T-helper 9 cell (primary cell): Measurements from ENCODE around the gene SLC13A1.
"Not testable (repeated sequence)": the region's sequence is repeated elsewhere in the genome, so short reads cannot be mapped to it uniquely, and the experiment has no call there.

Source experiments
- DNase-seq: peaks from one replicate; pipeline ENCODE4 v3.0.0-alpha.2; 2020
- total RNA-seq, 2 donors: gene quantifications; one replicate each; lab custom pipeline; 2026; lab: John Stamatoyannopoulos, UW

The SLC13A1 gene
- total RNA-seq = 0 reads per million in 2 donors

- DNase-seq = no peak
Measured at GRCh38 chr7:123199883-123200282, at the start of gene SLC13A1. Gene SLC13A1, minus strand, starts transcription at chr7:123199969. Its CDS starts 23 bp downstream, at chr7:123199946.

GRCh38 chr7:123244768-123245167 lies 45.0 kb upstream of the SLC13A1 start:
- DNase-seq = no peak

GRCh38 chr7:123242467-123243092 lies 42.8 kb upstream of the SLC13A1 start:
- DNase-seq = no peak

- DNase-seq = no peak
Measured at GRCh38 chr7:123241809-123242208, 42.0 kb upstream of the SLC13A1 start.

GRCh38 chr7:123231021-123232000 lies 31.5 kb upstream of the SLC13A1 start:
- no peak for DNase-seq

- DNase-seq = no peak
Measured at GRCh38 chr7:123230603-123231002, 30.8 kb upstream of the SLC13A1 start.

GRCh38 chr7:123230147-123230546 lies 30.4 kb upstream of the SLC13A1 start:
- no peak for DNase-seq

GRCh38 chr7:123229426-123229825 lies 29.7 kb upstream of the SLC13A1 start:
- no peak for DNase-seq

- DNase-seq = not testable (repeated sequence)
Measured at GRCh38 chr7:123227666-123228065, 27.9 kb upstream of the SLC13A1 start.

GRCh38 chr7:123220396-123220795 lies 20.6 kb upstream of the SLC13A1 start:
- no peak for DNase-seq

GRCh38 chr7:123218866-123219265 lies 19.1 kb upstream of the SLC13A1 start:
- DNase-seq = no peak

- no peak for DNase-seq
Measured at GRCh38 chr7:123216825-123217224, 17.1 kb upstream of the SLC13A1 start.

GRCh38 chr7:123215350-123215749 lies 15.6 kb upstream of the SLC13A1 start:
- DNase-seq = no peak

- DNase-seq = no peak
Measured at GRCh38 chr7:123211545-123211944, 11.8 kb upstream of the SLC13A1 start.

GRCh38 chr7:123210986-123211385 lies 11.2 kb upstream of the SLC13A1 start:
- no peak for DNase-seq

GRCh38 chr7:123209786-123210185 lies 10.0 kb upstream of the SLC13A1 start:
- no peak for DNase-seq

GRCh38 chr7:123208793-123209192 lies 9.0 kb upstream of the SLC13A1 start:
- DNase-seq = no peak

- DNase-seq = no peak
Measured at GRCh38 chr7:123204206-123204835, 4.6 kb upstream of the SLC13A1 start.

GRCh38 chr7:123201901-123202300 lies 2.1 kb upstream of the SLC13A1 start:
- no peak for DNase-seq

GRCh38 chr7:123198668-123199652 lies 809 bp downstream of the SLC13A1 start:
- no peak for DNase-seq

- no peak for DNase-seq
Measured at GRCh38 chr7:123198111-123198510, 1.7 kb downstream of the SLC13A1 start.

- DNase-seq = no peak
Measured at GRCh38 chr7:123193235-123193634, 6.5 kb downstream of the SLC13A1 start.
